H9 (cell line): ENCODE data around the gene MUC21. TPM values are rescaled to one million over a fixed set of nuclear protein-coding genes. Genes with fewer than 3 reads are reported as not detected.

ENCODE experiments used
- DNase-seq: peaks from one replicate; pipeline ENCODE4 v3.0.0-alpha.2; 2017
- H2AFZ ChIP-seq: one replicate; pipeline ENCODE4 v1.6.1; 2013; ENCODE audit warnings: mild to moderate bottlenecking, low read length, control low read depth, moderate library complexity
- H2AK5ac ChIP-seq: 2 replicates; pipeline ENCODE4 v1.6.1; 2013; ENCODE audit warnings: low read length, control low read depth, mixed read lengths; ENCODE audit not compliant: insufficient read length
- H2BK120ac ChIP-seq: one replicate; pipeline ENCODE4 v1.6.1; 2013; ENCODE audit warnings: low read depth, mild to moderate bottlenecking, low read length, control low read depth, inconsistent platforms; ENCODE audit not compliant: poor library complexity, severe bottlenecking
- H2BK12ac ChIP-seq: 2 replicates; pipeline ENCODE4 v1.6.1; 2013; ENCODE audit warnings: low read length, control low read depth, mixed read lengths, low read depth; ENCODE audit not compliant: insufficient read length
- H2BK15ac ChIP-seq: 2 replicates; pipeline ENCODE4 v1.6.1; 2013; ENCODE audit warnings: low read depth, low read length, control low read depth
- H2BK20ac ChIP-seq: one replicate; pipeline ENCODE4 v1.6.1; 2013; ENCODE audit warnings: low read depth, mild to moderate bottlenecking, low read length, control low read depth, inconsistent platforms; ENCODE audit not compliant: poor library complexity, severe bottlenecking
- H2BK5ac ChIP-seq: 2 replicates; pipeline ENCODE4 v1.6.1; 2013; ENCODE audit warnings: low read length, control low read depth, mixed read lengths; ENCODE audit not compliant: insufficient read length
- H3K14ac ChIP-seq: 2 replicates; pipeline ENCODE4 v1.6.1; 2013; ENCODE audit warnings: low read length, control low read depth; ENCODE audit not compliant: insufficient read depth
- H3K18ac ChIP-seq: 2 replicates; pipeline ENCODE4 v1.6.1; 2013; ENCODE audit warnings: low read depth, mild to moderate bottlenecking, mixed read lengths, low read length, control low read depth; ENCODE audit not compliant: insufficient read length
- H3K23ac ChIP-seq: 2 replicates; pipeline ENCODE4 v1.6.1; 2013; ENCODE audit warnings: low read length, control low read depth, mixed read lengths, low read depth; ENCODE audit not compliant: insufficient read length
- H3K23me2 ChIP-seq: 2 replicates; pipeline ENCODE4 v1.6.1; 2013; ENCODE audit warnings: low read depth, mild to moderate bottlenecking, mixed read lengths, low read length, control low read depth; ENCODE audit not compliant: insufficient read length, poor library complexity, severe bottlenecking
- H3K27ac ChIP-seq: 2 replicates; pipeline ENCODE4 v1.5.1; 2013; ENCODE audit warnings: low read length, control low read depth, mixed read lengths, low read depth; ENCODE audit not compliant: insufficient read length
- H3K27me3 ChIP-seq: 2 replicates; pipeline ENCODE4 v1.6.1; 2013; ENCODE audit warnings: low read length, control low read depth, inconsistent platforms; ENCODE audit not compliant: insufficient read depth
- H3K4ac ChIP-seq: 2 replicates; pipeline ENCODE4 v1.6.1; 2013; ENCODE audit warnings: low read depth, mild to moderate bottlenecking, control low read depth, inconsistent platforms, low read length, moderate library complexity
- H3K4me1 ChIP-seq: 2 replicates; pipeline ENCODE4 v1.6.1; 2013; ENCODE audit warnings: low read length, control low read depth, inconsistent platforms; ENCODE audit not compliant: insufficient read depth
- H3K4me2 ChIP-seq: 2 replicates; pipeline ENCODE4 v1.6.1; 2013; ENCODE audit warnings: low read length, control low read depth, mixed read lengths; ENCODE audit not compliant: insufficient read length, insufficient read depth
- H3K56ac ChIP-seq: 2 replicates; pipeline ENCODE4 v1.6.1; 2013; ENCODE audit warnings: low read depth, mild to moderate bottlenecking, mixed read lengths, low read length, control low read depth; ENCODE audit not compliant: insufficient read length
- H3K79me1 ChIP-seq: 2 replicates; pipeline ENCODE4 v1.6.1; 2013; ENCODE audit warnings: low read depth, mild to moderate bottlenecking, moderate library complexity, low read length, control low read depth, inconsistent platforms; ENCODE audit not compliant: insufficient read depth, poor library complexity, severe bottlenecking
- H3K79me2 ChIP-seq: 2 replicates; pipeline ENCODE4 v1.6.1; 2013; ENCODE audit warnings: low read length, control low read depth, inconsistent platforms; ENCODE audit not compliant: insufficient read depth
- H3K9ac ChIP-seq: 2 replicates; pipeline ENCODE4 v1.6.1; 2013; ENCODE audit warnings: low read length, control low read depth, mixed read lengths; ENCODE audit not compliant: insufficient read length; ENCODE audit errors: extremely low read depth
- H3K9me3 ChIP-seq: one replicate; pipeline ENCODE4 v1.6.1; 2013; ENCODE audit warnings: low read depth, low read length, inconsistent platforms; ENCODE audit not compliant: control insufficient read depth
- H3T11ph ChIP-seq: one replicate; pipeline ENCODE4 v1.6.1; 2013; ENCODE audit warnings: mild to moderate bottlenecking, low read length, control low read depth, inconsistent platforms
- H4K20me1 ChIP-seq: one replicate; pipeline ENCODE4 v1.6.1; 2013; ENCODE audit not compliant: control insufficient read depth, insufficient read length, insufficient read depth
- H4K5ac ChIP-seq: 2 replicates; pipeline ENCODE4 v1.6.1; 2013; ENCODE audit warnings: low read depth, mild to moderate bottlenecking, mixed read lengths, low read length, control low read depth; ENCODE audit not compliant: insufficient read length
- H4K8ac ChIP-seq: replicated peaks from 2 replicates; pipeline ENCODE4 v1.6.1; 2013; ENCODE audit warnings: low read length, control low read depth, mixed read lengths, low read depth; ENCODE audit not compliant: insufficient read length
- H4K91ac ChIP-seq: 2 replicates; pipeline ENCODE4 v1.6.1; 2013; ENCODE audit warnings: low read depth, mild to moderate bottlenecking, moderate library complexity, mixed read lengths, low read length, control low read depth; ENCODE audit not compliant: insufficient read length
- H3K27ac Mint-ChIP-seq, 3 experiments: 2 replicates in 2 of 3; 3 replicates in 1 of 3; pipeline ENCODE4 v1.8.0; 2020 to 2021; ENCODE audit warnings: mixed read lengths in 3 of 3, mild to moderate bottlenecking in 1 of 3, moderate library complexity in 1 of 3
- H3K27me3 Mint-ChIP-seq: 2 replicates; pipeline ENCODE4 v1.8.0; 2021; ENCODE audit warnings: low read depth, mild to moderate bottlenecking, moderate library complexity, mixed read lengths
- H3K36me3 Mint-ChIP-seq, 3 experiments: 2 replicates in 2 of 3; 3 replicates in 1 of 3; pipeline ENCODE4 v1.8.0; 2020 to 2021; ENCODE audit warnings: low read depth in 3 of 3, mixed read lengths in 3 of 3; ENCODE audit not compliant: insufficient read depth in 1 of 3
- H3K4me1 Mint-ChIP-seq, 2 experiments: 2 replicates each; pipeline ENCODE4 v1.8.0; 2020; ENCODE audit warnings: mixed read lengths in 2 of 2
- H3K4me3 Mint-ChIP-seq, 2 experiments: 2 replicates in 1 of 2; 3 replicates in 1 of 2; pipeline ENCODE4 v1.8.0; 2020 to 2021; ENCODE audit warnings: mild to moderate bottlenecking in 2 of 2, mixed read lengths in 2 of 2, moderate library complexity in 1 of 2
- H3K9me3 Mint-ChIP-seq, 2 experiments: 2 replicates in 1 of 2; 3 replicates in 1 of 2; pipeline ENCODE4 v1.8.0; 2020; ENCODE audit warnings: mild to moderate bottlenecking in 2 of 2, mixed read lengths in 2 of 2, moderate library complexity in 1 of 2
- CTCF ChIP-seq: fragments of 200-600 bp; sonication (generic); conservative IDR thresholded peaks from 3 replicates; pipeline ENCODE4 v1.8.0; 2021; ENCODE audit warnings: antibody characterized with exemption, mild to moderate bottlenecking
- WGBS: extraction: QIAGEN DNeasy Blood & Tissue Kit; methylation state at CpG from one replicate; pipeline ENCODE4 v1.1.7; 2013; ENCODE audit warnings: missing lambda C conversion rate, low lambda C conversion rate, mixed read lengths; ENCODE audit not compliant: insufficient read length; ENCODE audit errors: extremely low coverage; 5-methylcytosine and 5-hydroxymethylcytosine counted together
- total RNA-seq: library from RNA; stranded (reverse); gene quantifications from 2 replicates; pipeline ENCODE4 v1.2.1, GENCODE V29; 2021

MUC21 gene
- total RNA-seq, 1 experiment from 2014 or later: not detected

GRCh38 chr6:30940361-30940986, 43.0 kb upstream of the MUC21 start, which contains the start of gene MUCL3:
Gene MUCL3, plus strand, starts transcription at chr6:30940973. Its CDS starts 27 bp downstream, at chr6:30941000.
- no peaks in the 10 kb centered on the region for H3K79me1 ChIP-seq
- H3K4ac ChIP-seq: no peak within 1 kb of the TSS
- H3K79me2 ChIP-seq: no peaks in the 10 kb centered on the region
- no peaks in the 10 kb centered on the region for H3K23me2 ChIP-seq
- H3K56ac ChIP-seq: no peak within 1 kb of the TSS
- peaks cover 32 to 50% of the 10 kb centered on the region in 2 experiments for H3K4me1 Mint-ChIP-seq
- no peak for DNase-seq
- no peaks in the 10 kb centered on the region for H4K20me1 ChIP-seq
- H2BK5ac ChIP-seq: no peak within 1 kb of the TSS
- no peak within 1 kb of the TSS for H2BK20ac ChIP-seq
- H4K5ac ChIP-seq: no peak within 1 kb of the TSS
- no peak within 1 kb of the TSS for H3T11ph ChIP-seq
- no peak within 1 kb of the TSS for H3K18ac ChIP-seq
- H2BK12ac ChIP-seq: no peak within 1 kb of the TSS
- no peaks in the 10 kb centered on the region for H3K9me3 ChIP-seq
- no peaks in the 10 kb centered on the region for H3K36me3 Mint-ChIP-seq
- H3K27ac Mint-ChIP-seq: peak within 1 kb of the TSS in 1 of 3 experiments; percentile 80; a peak in 3 of 7 replicates
- no peak within 1 kb of the TSS for H2AK5ac ChIP-seq
- H2AFZ ChIP-seq: no peak within 1 kb of the TSS
- no peak within 1 kb of the TSS for H3K14ac ChIP-seq
- no peak within 1 kb of the TSS for H3K9ac ChIP-seq
- H3K4me2 ChIP-seq: no peak within 1 kb of the TSS
- H3K23ac ChIP-seq: no peak within 1 kb of the TSS
- H3K9me3 Mint-ChIP-seq: no peaks in the 10 kb centered on the region
- no peak within 1 kb of the TSS for H4K8ac ChIP-seq
- no peak within 1 kb of the TSS; a peak in 1 of 5 replicates for H3K4me3 Mint-ChIP-seq
- H2BK15ac ChIP-seq: no peak within 1 kb of the TSS
- no peak within 1 kb of the TSS for H3K27ac ChIP-seq
- H2BK120ac ChIP-seq: no peak within 1 kb of the TSS
- H3K4me1 ChIP-seq: peaks cover 6% of the 10 kb centered on the region; the same call in 1 of the 2 replicates
- H4K91ac ChIP-seq: peak within 1 kb of the TSS; percentile 0
- WGBS: no CpG with 5 or more reads among the region's 16 CpGs
- H3K27me3 Mint-ChIP-seq: peaks cover 6% of the 10 kb centered on the region
- TF ChIP-seq CTCF: no peak
- H3K27me3 ChIP-seq: no peaks in the 10 kb centered on the region
